GM19328 (cell line): Measurements from ENCODE around the gene GPATCH11.

ENCODE experiments used
- ATAC-seq: cut with Tn5 transposase; IDR thresholded peaks from one replicate; pipeline ENCODE4 v1.9.1; 2021; ENCODE audit warnings: mild to moderate bottlenecking, moderate library complexity; ENCODE audit not compliant: unreplicated experiment

GPATCH11 gene

GRCh38 chr2:37083873-37084794 lies at the start of gene GPATCH11, which contains the start of gene HEATR5B:
TSS of gene GPATCH11 (plus strand) at chr2:37084518. CDS start at chr2:37088382, 3,864 bp downstream.
TSS of gene HEATR5B (minus strand) at chr2:37084372. CDS start at chr2:37083414, 958 bp downstream.
- ATAC-seq: peak; percentile 84

DNA sequence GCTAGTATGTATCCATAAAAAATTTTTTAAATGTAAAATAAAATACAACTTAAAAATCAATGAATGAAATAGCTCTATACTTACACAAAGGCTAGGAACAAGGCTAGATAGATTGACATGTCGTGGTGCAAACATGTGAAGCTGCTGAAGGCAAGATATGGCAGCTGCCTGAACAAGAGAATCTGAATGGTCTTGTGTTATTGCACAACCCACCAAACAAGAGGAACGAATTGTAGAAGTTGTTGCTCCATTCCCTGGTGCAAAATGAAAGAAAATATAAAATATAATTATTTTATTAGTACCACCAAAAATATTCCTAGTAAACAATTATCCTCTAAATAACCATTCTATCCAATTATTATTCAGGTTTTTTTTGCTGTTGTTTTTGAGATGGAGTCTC lies 46.5 kb upstream of the GPATCH11 start:
- no peak for ATAC-seq

DNA sequence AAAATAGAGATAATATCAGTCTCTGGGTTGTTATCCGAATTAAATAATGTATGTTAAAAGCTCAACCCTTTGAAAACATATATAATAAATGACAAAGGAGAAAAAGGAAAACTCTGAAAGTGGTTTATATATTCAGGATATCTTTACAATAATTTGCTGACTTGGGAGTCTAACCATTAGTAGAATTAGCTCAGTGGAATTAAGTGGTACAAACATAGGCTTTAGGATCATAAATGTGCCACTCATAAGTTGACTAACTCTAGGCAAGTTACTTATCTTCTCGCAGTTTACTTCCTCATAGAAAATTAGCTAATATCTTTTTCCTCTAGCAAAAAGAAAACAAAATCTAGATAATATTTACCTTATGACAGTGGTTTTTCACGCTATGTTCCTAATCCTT lies 44.7 kb upstream of the GPATCH11 start:
- no peak for ATAC-seq

DNA sequence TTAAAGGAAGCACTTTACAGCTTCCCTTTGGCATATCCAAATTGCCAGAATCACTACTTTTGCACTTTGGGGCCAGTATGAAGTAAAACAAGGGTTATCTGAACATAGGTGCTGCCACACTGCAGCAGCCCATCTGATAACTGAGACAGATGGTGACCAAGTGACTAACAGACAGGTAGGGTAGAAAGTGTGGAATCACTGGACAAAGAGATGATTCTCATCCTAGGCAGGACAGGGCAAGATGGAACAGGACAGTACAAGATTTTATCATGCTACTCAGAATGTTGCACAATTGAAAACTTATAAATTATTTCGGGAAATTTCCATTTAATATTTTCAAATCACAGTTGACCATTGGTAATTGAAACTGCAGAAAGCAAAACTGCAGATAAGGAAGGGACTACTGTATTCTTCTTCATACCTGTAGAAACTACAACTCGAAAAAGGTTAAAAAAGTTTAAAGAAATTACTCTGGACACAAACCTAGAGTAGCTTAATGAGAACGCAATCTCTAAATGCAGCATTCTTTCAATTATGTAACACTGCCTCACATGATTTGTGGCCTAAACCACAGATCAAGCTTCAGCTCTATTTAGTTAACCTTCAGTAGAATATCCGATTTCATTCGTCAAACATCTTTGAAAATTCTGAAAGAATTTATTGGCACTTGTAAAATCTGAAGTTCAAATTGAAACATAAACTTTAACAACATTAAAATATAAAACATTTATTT lies 31.6 kb upstream of the GPATCH11 start:
- ATAC-seq: no peak

- ATAC-seq: no peak
Observed at GRCh38 chr2:37059841-37060240, 24.5 kb upstream of the GPATCH11 start.

DNA sequence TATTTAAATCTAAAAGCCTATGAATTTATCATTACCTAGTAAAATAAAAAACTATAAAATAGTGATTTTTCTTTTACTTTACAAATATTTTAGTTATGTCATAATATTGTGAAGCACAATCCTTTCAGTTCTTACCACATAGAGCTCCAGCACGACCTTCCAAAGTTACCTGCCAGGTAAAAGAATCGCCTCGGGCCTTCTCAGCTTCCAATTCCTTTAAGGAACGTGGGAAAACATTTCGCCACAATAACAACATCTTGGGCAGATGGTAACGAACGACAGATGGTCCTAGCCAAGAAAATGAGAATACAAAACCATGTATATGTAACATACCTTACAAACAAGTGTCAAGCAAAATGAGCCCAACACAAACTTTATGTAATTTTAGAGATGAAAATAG lies 23.9 kb upstream of the GPATCH11 start:
- ATAC-seq: no peak

DNA sequence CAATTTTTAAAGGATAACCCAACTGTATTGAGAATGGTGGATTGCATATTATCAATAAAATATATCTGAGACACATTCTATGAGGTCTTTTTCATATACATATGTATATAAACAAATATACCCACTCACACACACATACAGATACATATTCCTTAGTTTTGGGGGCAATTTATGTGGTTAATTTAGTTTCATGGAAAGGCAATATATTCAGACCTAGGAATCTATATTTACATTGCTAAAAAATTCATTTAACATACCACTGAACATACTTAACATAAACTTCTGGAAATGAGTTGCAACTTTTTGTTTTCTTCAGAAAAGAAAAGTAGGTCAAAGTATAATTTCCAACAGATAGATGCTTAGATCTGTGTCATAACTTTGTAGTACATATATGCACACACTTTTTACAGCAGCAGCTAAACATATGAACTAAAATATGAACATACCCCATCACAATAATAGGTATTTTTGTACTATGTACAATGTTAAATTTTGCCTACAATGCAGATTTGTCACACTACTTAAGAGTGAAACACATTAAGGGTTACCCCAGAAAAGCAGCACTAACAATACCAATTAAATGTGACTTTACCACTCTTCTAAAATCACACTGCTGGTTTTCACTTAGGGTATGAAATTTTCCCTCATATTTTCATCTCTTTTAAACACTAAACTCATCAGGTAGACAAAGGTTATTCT lies 23.2 kb upstream of the GPATCH11 start:
- no peak for ATAC-seq

DNA sequence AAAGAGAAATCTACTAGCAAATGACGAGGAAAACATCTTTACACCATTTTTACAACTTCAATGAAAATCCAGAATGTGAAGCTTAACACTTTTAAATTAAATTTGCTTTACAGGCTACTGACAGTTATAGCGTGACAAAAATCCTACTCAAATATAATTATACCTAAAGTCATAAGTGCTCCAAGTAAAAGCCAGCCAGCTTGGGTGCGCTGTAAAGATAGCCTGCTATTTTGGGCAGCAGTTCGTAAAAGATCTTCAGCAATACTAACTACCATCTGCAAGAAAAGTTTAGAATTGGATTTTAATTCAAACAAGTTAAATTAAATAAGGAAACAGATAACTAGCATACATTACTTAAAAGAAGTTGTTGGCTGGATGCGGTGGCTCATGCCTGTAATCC lies 22.5 kb upstream of the GPATCH11 start:
- ATAC-seq: no peak

GRCh38 chr2:37068686-37069085 lies 15.6 kb upstream of the GPATCH11 start:
- ATAC-seq: no peak

DNA sequence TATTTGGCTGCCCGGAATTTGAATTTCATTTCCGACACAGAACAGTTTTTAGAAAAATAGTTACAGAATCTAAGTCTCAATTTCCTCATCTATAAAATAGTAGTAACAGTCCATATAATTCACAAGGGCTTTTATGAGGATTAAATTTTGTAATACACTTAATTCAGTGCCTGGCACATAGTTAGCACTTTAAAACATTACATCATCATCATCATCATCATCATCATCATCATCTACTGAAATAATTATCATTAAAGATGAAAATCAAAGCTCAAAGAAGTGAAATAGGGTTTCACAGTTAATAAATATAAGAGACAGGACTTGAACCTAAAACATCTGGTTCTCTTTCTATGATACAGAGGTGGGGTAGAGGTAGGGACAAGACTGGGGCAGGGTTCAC lies 13.4 kb upstream of the GPATCH11 start:
- no peak for ATAC-seq

DNA sequence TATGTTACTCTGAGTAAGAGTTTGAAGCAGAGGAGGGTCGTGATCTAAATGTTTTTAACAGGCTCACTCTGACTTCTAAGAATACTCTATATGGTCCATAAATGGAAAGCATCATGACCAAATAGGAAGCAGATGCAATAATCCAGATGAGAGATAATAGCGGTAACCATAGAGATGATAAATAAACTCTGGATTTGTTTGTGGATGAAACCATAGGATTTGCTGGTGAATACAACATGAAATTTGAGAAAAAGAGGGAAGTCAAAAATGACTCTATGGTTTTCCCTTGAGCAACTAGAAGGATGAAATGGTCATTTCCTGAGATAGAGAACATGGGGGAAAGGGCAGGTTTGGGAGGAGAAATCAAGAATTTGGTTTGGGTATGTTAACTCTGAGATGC lies 4.1 kb upstream of the GPATCH11 start:
- ATAC-seq: no peak

GRCh38 chr2:37080689-37081088 lies 3.6 kb upstream of the GPATCH11 start:
- ATAC-seq: no peak

DNA sequence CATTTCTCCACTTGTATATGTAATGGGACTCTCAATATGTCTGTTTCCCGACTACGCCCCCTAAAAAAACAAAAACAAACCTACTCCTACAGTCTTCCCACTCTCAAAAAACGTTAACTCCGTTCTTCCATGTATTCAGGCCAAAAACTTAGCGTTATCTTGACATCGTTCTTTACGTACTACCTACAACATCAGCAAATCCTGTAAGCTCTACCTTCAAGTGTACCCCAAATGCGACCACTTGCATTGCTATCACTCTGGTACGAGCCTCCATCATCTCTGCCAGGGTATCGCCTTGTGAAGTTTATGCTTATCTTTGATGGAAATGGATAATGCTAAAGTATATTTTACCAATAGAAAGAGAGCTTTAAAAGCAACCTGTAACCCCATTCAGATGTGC lies 479 bp downstream of the GPATCH11 start:
- no peak for ATAC-seq

GRCh38 chr2:37085731-37086147 lies 1.4 kb downstream of the GPATCH11 start:
- ATAC-seq: no peak

GRCh38 chr2:37090019-37090477 lies 5.7 kb downstream of the GPATCH11 start:
- ATAC-seq: peak; percentile 71

DNA sequence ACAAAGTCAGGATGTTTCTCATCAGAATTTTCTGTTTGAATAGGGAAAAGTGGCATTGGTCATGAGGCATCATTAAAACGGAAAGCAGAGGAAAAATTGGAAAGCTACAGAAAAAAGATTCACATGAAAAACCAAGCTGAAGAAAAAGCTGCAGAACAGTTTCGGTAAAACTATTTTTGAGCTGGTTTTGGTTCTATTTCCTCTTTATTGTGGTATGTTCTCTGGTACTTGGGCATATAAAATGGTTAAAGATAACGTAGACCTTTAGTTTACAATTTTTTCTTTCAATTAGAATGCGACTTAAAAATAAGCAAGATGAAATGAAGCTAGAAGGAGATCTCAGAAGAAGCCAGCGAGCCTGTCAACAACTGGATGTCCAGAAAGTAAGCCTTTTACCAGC lies 7.6 kb downstream of the GPATCH11 start:
- peak; percentile 37 for ATAC-seq

DNA sequence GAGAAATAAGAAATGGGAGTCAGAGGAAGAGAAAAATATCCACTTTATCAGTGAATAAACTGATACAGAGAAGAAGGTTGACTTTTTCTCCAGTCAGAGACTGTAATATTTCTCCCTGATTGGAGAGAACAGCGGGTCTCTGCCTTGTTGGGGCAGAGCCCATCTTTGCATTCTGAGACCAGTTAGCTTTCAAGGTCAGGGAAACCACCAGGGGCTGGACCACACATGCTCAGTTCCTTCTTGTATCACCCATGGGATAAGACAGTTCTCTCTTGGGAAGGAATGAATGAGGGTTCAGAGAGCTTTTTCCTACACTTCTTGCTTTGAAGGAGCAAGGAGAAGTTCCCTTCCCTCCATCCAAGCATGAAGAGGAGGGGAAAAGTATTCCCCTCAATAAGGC lies 12.2 kb downstream of the GPATCH11 start:
- ATAC-seq: no peak

- ATAC-seq: no peak
Observed at GRCh38 chr2:37098416-37099118, 14.2 kb downstream of the GPATCH11 start.

GRCh38 chr2:37100054-37100453 lies 15.7 kb downstream of the GPATCH11 start:
- ATAC-seq: no peak

- no peak for ATAC-seq
Observed at GRCh38 chr2:37102588-37102987, 18.3 kb downstream of the GPATCH11 start.

DNA sequence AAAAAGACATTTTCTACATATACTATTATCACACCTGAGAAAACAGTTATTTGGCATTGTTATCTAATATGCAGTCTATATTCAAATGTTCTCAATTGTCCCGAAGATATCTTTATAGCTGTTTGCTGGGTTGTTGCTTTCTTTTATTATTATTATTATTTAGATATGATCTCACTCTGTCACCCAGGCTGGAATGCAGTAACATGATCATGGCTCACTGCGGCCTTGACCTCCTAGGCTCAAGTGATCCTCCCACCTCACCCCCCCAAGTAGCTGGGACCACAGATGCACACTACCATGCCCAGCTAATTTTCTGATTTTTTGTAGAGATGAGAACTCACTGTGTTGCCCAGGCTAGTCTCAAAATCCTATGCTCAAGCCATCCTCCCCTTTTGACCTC lies 19.9 kb downstream of the GPATCH11 start:
- no peak for ATAC-seq
